Lower leg skin (tissue), 3 donors: ENCODE data around the gene ANKS4B.

Source experiments
- POLR2A ChIP-seq, 2 donors: fragments of 450-650 bp; IDR thresholded peaks; one replicate each; pipeline ENCODE4 v1.6.1; 2016 to 2017; ENCODE audit warnings: antibody characterized with exemption in 2 of 2, mild to moderate bottlenecking in 1 of 2, moderate library complexity in 1 of 2
- TF ChIP-seq, protein P1 (sequence below), 3 donors: fragments of 450-650 bp; IDR thresholded peaks; one replicate each; pipeline ENCODE4 v1.5.1; 2016; ENCODE audit warnings: antibody characterized with exemption in 3 of 3, mild to moderate bottlenecking in 3 of 3, moderate library complexity in 2 of 3

- TF ChIP-seq, protein P1, sequence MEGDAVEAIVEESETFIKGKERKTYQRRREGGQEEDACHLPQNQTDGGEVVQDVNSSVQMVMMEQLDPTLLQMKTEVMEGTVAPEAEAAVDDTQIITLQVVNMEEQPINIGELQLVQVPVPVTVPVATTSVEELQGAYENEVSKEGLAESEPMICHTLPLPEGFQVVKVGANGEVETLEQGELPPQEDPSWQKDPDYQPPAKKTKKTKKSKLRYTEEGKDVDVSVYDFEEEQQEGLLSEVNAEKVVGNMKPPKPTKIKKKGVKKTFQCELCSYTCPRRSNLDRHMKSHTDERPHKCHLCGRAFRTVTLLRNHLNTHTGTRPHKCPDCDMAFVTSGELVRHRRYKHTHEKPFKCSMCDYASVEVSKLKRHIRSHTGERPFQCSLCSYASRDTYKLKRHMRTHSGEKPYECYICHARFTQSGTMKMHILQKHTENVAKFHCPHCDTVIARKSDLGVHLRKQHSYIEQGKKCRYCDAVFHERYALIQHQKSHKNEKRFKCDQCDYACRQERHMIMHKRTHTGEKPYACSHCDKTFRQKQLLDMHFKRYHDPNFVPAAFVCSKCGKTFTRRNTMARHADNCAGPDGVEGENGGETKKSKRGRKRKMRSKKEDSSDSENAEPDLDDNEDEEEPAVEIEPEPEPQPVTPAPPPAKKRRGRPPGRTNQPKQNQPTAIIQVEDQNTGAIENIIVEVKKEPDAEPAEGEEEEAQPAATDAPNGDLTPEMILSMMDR (IDR thresholded peaks at IDR 0.05), result no peak
- no peak for TF ChIP-seq POLR2A (IDR thresholded peaks at IDR 0.05)
Measured at GRCh38 chr16:21267298-21267697, 33.8 kb downstream of the ANKS4B start.
